ENCODE data around the gene DTNA.

DNA sequence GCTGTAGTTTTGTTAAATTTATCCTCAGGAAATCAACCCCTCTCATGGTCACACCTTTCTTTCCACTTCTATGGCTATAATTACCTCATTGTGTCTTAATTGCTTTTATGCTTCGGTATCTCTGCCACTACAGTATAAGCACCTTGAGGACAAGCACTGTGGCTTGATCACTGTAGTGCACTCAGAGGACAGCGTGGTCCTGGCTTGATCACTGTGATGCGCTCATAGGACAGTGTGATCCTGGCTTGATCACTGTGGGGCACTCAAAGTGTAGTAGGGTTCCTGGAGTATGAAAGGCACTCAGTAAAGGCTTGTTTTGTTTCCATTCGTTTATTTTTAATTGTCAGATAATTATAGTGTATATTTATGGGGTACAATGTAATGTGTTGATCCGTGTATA, 44.2 kb downstream of the DTNA start:
- TF ChIP-seq, protein P1, sequence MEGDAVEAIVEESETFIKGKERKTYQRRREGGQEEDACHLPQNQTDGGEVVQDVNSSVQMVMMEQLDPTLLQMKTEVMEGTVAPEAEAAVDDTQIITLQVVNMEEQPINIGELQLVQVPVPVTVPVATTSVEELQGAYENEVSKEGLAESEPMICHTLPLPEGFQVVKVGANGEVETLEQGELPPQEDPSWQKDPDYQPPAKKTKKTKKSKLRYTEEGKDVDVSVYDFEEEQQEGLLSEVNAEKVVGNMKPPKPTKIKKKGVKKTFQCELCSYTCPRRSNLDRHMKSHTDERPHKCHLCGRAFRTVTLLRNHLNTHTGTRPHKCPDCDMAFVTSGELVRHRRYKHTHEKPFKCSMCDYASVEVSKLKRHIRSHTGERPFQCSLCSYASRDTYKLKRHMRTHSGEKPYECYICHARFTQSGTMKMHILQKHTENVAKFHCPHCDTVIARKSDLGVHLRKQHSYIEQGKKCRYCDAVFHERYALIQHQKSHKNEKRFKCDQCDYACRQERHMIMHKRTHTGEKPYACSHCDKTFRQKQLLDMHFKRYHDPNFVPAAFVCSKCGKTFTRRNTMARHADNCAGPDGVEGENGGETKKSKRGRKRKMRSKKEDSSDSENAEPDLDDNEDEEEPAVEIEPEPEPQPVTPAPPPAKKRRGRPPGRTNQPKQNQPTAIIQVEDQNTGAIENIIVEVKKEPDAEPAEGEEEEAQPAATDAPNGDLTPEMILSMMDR (IDR thresholded peaks at IDR 0.05): no peak
- TF ChIP-seq POLR2A (IDR thresholded peaks at IDR 0.05): no peak

All from prostate gland (tissue), 2 donors.